Thyroid gland (tissue), 4 donors: Measurements from ENCODE around the gene GLRA1. TPM values are rescaled to one million over a fixed set of nuclear protein-coding genes. Genes with fewer than 3 reads are reported as not detected.

Source experiments
- DNase-seq, 2 donors: peaks; one replicate each; pipeline ENCODE4 v3.0.0-alpha.2; 2019
- H3K27ac ChIP-seq, 3 donors: fragments of 200-600 bp; sonication (generic); 1 replicate in 2 of 3; 2 replicates in 1 of 3; pipeline ENCODE4 v1.5.1; 2016 to 2019; ENCODE audit warnings: mild to moderate bottlenecking in 1 of 3, moderate library complexity in 1 of 3
- H3K27me3 ChIP-seq: fragments of 200-600 bp; sonication (generic); one replicate; pipeline ENCODE4 v1.5.1; 2019
- H3K36me3 ChIP-seq, 2 donors: fragments of 200-600 bp; sonication (generic); one replicate each; pipeline ENCODE4 v1.5.1; 2016 to 2019
- H3K4me1 ChIP-seq, 2 donors: fragments of 200-600 bp; sonication (generic); one replicate each; pipeline ENCODE4 v1.5.1; 2017 to 2019
- H3K4me3 ChIP-seq, 3 donors: fragments of 200-600 bp; sonication (generic); replicated peaks in 1 of 3; 1 replicate in 2 of 3; 2 replicates in 1 of 3; pipeline ENCODE4 v1.5.1; 2016; ENCODE audit warnings: mild to moderate bottlenecking in 1 of 3
- H3K9me3 ChIP-seq: fragments of 200-600 bp; sonication (generic); one replicate; pipeline ENCODE4 v1.5.1; 2017
- CTCF ChIP-seq, 6 experiments: fragments of 200-600 bp in 3 of 6; fragments of 450-650 bp in 3 of 6; sonication (generic) in 3 of 6; IDR thresholded peaks; one replicate each; pipeline ENCODE4 v1.5.1; 2016 to 2019; ENCODE audit warnings: antibody characterized with exemption in 6 of 6, mild to moderate bottlenecking in 2 of 6, inconsistent platforms in 1 of 6, moderate library complexity in 1 of 6
- POLR2A ChIP-seq, 2 donors: fragments of 450-650 bp; IDR thresholded peaks; one replicate each; pipeline ENCODE4 v1.6.1; 2017; ENCODE audit warnings: antibody characterized with exemption in 2 of 2, mild to moderate bottlenecking in 2 of 2, moderate library complexity in 1 of 2
- WGBS, 2 donors: methylation state at CpG; one replicate each; pipeline ENCODE4 v1.1.5; 2017; 5-methylcytosine and 5-hydroxymethylcytosine counted together
- intact Hi-C: fragments of 100-400 bp; cut with DNase I; formaldehyde crosslinking; loops from one replicate; pipeline ENCODE4 v1.15.1; 2023
- total RNA-seq, 4 donors: library from RNA; depleted of rRNA; stranded (reverse); fragments of >200 nt; gene quantifications; one replicate each; pipeline ENCODE4 v1.2.3, GENCODE V29; 2016

The GLRA1 gene
- not detected for total RNA-seq

DNA sequence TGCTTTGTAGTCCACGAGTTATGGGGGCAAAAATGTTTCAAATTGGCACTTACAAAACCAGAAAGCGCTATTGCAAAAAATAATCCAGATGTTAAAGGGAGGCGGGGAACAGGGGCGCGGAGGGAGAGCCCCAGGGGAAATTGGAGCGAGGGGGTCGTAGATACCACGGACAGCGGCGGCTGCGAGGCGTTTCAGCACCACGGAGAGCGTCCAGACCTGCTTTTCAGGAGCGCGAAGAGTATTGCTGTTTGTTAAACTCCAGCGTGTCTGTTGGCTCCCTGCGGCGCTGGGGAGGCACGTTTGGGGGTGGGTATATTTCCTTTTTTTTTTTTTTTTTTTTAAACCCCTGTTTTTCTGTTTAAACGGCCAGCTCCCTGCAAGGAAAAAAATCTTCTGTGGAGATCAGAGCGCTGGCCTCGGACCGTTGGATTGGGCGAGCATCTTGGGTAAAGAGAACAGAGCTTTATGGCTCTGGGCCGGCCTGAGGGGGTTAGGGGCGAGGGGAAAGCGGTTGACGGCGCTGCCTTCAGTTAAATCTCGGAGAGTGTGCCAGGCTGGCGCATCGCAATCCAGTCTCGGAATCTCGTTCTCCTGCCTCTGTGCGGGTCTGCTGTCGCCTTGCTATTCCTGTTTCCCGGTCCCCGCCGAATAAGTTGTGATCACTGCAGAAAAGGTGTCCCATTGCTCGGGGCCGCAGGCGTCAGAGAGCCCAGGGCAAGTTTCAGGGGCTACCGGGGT, at the start of gene GLRA1:
TSS of gene GLRA1 (minus strand) at position 288 of the 738 bp plus-strand sequence. CDS start 302 bp downstream, outside the sequence.
- 6 to 8% methylated on average over 41 to 44 of the region's 44 CpGs for WGBS, 2 donors
- TF ChIP-seq POLR2A (IDR thresholded peaks at IDR 0.05), result no peak
- TF ChIP-seq CTCF (IDR thresholded peaks at IDR 0.05), result no peak
- H3K4me1 ChIP-seq, result no peaks in the 10 kb centered on the region
- no peak within 1 kb of the TSS for H3K4me3 ChIP-seq
- no peaks in the 10 kb centered on the region for H3K36me3 ChIP-seq
- DNase-seq, result peak; percentile 47 to 68
- intact Hi-C loops, result loop anchor here (10.0 kb wide), 1 partner anchor 220 kb away; no protein-coding TSS in a partner anchor
- no peaks in the 10 kb centered on the region for H3K27me3 ChIP-seq
- H3K27ac ChIP-seq, result no peak within 1 kb of the TSS
- H3K9me3 ChIP-seq, result no peaks in the 10 kb centered on the region

DNA sequence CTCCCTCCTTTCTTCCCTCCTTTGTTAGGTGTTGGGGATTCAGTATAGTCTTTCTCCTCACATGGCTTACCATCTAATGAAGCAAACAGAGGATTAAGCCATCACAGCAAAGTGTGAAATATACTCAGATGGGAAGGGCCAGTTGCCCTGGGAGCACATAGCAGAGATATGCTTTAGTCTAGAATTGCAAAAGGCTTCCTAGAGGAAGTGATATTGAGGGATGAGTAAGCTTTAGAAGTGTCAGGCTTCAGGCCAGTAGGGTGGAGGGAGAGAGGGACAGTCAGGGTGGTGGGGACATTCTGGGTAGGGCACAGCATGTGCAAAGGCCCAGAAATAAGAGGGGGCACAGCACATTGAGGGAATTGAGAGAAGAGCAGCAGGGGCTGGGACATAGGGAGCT, 46.2 kb upstream of the GLRA1 start:
- H3K27me3 ChIP-seq, result no peaks in the 10 kb centered on the region
- no peak for TF ChIP-seq POLR2A (IDR thresholded peaks at IDR 0.05)
- TF ChIP-seq CTCF (IDR thresholded peaks at IDR 0.05), result no peak
- intact Hi-C loops, result no loop called here

GRCh38 chr5:151967865-151968264, 43.2 kb upstream of the GLRA1 start:
- H3K36me3 ChIP-seq, result no peaks in the 10 kb centered on the region
- 90 to 91% methylated on average over 6 of the region's 6 CpGs for WGBS, 2 donors
- no peak overlapping the region for H3K27ac ChIP-seq
- H3K9me3 ChIP-seq, result no peaks in the 10 kb centered on the region
- no peak overlapping the region for H3K4me3 ChIP-seq
- intact Hi-C loops, result no loop called here
- no peaks in the 10 kb centered on the region for H3K27me3 ChIP-seq
- TF ChIP-seq CTCF (IDR thresholded peaks at IDR 0.05) (no peak), POLR2A (IDR thresholded peaks at IDR 0.05) (no peak)
- no peaks in the 10 kb centered on the region for H3K4me1 ChIP-seq
- no peak for DNase-seq

More for the DNA sequence above, 46.2 kb upstream of the GLRA1 start:
- Histone ChIP-seq H3K4me3 (no peak overlapping the region), H3K9me3 (no peaks in the 10 kb centered on the region), H3K27ac (no peak overlapping the region), H3K4me1 (no peaks in the 10 kb centered on the region), H3K36me3 (no peaks in the 10 kb centered on the region)
- DNase-seq, result no peak

- no peak for DNase-seq
- H3K27ac ChIP-seq, result no peak overlapping the region
Observed at GRCh38 chr5:151966046-151966445, 41.4 kb upstream of the GLRA1 start.

More at GRCh38 chr5:151966046-151966445, 41.4 kb upstream of the GLRA1 start:
- Histone ChIP-seq H3K4me3 (no peak overlapping the region), H3K27me3 (no peaks in the 10 kb centered on the region), H3K9me3 (no peaks in the 10 kb centered on the region), H3K36me3 (no peaks in the 10 kb centered on the region), H3K4me1 (no peaks in the 10 kb centered on the region)
- intact Hi-C loops, result no loop called here
- 82 to 94% methylated on average over 1 of the region's 1 CpG for WGBS, 2 donors
- TF ChIP-seq POLR2A (IDR thresholded peaks at IDR 0.05) (no peak), CTCF (IDR thresholded peaks at IDR 0.05) (no peak)
